Posterior cingulate gyrus (tissue), 11 donors: ENCODE data around the gene DNAJB5.
"Not testable (repeated sequence)": the region's sequence is repeated elsewhere in the genome, so short reads cannot be mapped to it uniquely, and the experiment has no call there.

Experiments used
- DNase-seq, 10 donors: peaks; one replicate each; pipeline versions ENCODE4 v3.0.0 to v3.0.0-alpha.2; 2020 to 2021; ENCODE audit warnings: mixed read lengths in 3 of 10
- intact Hi-C: fragments of 100-400 bp; cut with DNase I; formaldehyde crosslinking; loops from one replicate; pipeline ENCODE4 v1.15.1; 2023

Gene DNAJB5

GRCh38 chr9:34989003-34989945 is at the start of gene DNAJB5:
Gene DNAJB5 (plus strand): TSS chr9:34989745. CDS start chr9:34990631, 886 bp downstream.
- intact Hi-C loops = no loop called here
- DNase-seq = peak; percentile 98 to 100 (median 100)

DNA sequence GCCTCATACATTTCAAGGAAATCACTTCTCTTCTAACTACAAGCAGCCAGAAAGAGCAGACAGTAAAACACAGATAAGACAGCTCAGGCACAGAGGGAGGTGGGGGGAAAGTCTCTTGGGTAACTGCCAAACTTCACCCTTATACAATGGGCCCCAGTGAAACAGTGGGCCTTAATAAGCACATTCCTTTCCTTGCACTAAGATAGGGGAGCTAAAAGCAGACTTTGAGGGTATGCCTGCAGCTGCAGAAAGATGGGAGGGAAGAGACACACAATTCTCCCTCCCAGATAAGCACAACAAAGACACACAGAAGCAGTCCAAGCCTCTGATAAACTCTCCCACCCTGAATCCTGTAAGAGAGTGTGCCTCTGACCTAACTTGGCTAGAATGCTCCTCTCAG is 49.6 kb upstream of the DNAJB5 start:
- intact Hi-C loops, DNase-seq: not testable (repeated sequence)

DNA sequence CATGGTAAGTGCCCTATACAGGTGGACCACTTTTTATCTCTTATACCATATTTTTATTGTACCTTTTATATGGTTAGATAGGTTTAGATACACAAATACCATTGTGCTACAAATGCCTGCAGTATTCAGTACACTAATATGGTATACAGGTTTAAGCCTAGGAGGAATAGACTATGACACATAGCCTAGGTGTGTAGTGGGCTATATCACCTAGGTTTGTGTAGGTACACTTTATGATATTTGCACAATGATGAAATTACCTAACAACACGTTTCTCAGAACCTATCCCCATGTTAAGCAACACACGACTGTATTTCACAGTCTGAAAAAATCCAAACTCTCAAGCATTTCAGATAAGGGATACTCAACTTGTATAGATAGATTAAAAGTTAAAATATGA is 41.1 kb upstream of the DNAJB5 start:
- no peak for DNase-seq
- intact Hi-C loops = no loop called here

DNA sequence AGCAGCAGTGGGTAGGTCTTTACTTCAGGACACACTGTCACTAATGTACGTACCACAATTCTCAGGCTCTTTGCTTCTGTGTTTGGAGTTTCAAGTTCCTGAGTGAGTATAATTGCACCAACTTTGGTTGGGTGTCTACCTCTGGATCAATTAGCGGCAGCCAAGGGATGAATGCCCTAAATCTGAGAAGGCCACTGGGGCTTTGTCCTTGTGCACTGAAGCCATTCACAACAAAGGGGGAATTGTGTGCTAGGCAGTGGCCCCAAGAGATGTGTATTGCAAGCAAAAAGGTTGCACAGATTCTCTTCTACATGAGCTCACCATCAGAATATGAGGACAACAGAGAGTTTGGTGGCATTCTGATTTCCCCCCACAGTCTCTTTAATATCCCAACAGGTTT is 35.3 kb upstream of the DNAJB5 start:
- no peak for DNase-seq
- intact Hi-C loops = no loop called here

GRCh38 chr9:34956066-34956465 is 33.5 kb upstream of the DNAJB5 start:
- DNase-seq, intact Hi-C loops: not testable (repeated sequence)

- DNase-seq = no peak
- intact Hi-C loops = no loop called here
Measured at GRCh38 chr9:34956648-34957047, 32.9 kb upstream of the DNAJB5 start.

DNA sequence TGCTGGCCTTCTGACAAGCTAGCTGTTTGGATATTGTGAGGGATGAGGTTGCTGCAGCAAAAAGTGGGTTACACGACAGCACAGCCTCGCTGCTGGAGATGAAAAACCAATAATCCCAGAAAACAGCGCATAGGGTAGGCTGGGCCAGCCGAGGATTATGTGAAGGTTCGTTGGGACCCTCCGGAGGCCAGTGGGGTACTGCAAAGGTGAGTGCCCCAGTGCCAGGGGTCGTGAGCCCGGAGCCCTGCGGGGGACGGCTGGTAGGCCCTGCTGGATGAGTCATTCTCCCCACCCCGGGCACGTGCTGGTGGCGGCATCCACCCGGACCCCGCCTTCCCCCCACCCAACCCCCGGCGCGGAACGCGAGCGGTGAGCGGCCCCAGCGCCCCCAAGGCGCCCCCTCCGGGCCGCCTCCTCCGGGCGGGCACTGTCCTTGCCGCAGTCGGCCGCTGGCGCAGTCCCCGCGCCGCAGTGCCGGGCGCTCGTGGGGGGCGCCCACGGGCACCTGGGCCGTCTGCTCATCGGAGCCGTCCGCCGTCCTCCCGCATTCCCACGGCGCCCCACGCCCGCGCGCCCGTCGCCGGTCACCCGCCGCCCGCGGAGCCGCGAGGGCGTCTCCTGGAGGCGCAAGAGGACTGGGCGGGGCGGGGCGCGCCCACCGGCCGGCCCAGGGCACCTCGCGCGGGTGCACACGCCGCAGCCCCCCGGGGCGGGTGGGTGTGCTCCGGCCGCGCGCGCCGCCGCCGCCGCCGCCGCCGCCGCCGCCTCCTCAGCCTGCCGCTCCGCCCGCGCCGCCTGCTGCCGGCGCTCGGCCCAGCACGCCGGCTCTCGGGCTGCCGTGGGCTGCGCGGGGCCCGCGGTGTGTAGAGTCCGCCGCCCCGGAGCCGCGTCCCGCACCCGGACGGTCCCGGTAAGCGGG is 31.8 kb upstream of the DNAJB5 start, which contains the start of gene PHF24:
TSS of gene PHF24 (plus strand) at position 794 of the 919 bp plus-strand sequence. CDS start 13,014 bp downstream, outside the sequence.
- DNase-seq = peak in 7 of 10 donors; percentile 19 to 89 (median 41)
- intact Hi-C loops = no loop called here

DNA sequence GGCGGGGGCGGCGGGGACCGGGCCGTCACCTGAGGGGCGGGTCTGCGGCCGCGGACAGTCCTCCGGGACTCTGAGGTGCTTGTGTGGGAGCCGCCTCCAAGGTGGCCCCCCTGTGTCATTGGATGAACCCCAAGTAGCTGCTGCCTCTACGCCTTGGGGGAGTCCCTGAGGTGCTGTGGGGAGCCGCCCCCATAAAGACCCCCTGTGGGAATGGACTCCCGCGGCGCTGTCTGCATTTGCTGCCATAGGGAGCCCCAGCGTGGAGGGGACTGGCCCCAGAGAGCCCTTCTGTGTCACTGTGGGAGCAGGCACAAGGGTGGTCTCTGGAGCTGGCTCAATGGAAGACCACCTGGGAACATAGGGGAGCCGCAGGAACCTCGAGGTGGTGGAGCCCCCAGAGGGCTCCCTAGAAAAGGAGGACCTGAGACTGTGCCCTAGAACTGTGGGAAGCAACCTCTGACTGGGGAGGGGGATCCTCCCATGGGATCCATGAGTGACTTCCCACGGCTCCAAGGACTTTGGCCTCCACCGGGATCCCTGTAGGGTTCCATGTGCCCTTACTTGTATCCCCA is 31.0 kb upstream of the DNAJB5 start:
- intact Hi-C loops = no loop called here
- no peak for DNase-seq

DNA sequence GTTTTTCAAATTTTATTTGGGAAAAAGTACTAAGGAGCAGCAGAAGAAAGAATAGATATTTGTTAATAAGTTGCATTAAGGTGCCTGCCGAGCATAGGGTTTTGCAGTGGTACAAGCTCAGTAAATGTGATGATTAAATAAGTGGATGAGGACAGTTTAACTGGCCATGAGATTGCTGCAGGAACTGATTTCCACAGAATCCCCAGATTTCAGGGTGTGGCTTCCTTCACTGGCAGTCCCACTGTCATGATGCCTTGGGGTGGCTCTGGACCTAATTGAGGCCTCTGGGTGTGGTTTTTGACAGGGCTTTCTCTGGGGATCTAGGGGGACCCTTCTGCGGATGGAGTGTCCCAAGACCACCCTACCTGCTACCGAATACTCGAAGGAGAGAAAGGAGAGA is 30.1 kb upstream of the DNAJB5 start:
- DNase-seq = no peak
- intact Hi-C loops = no loop called here

GRCh38 chr9:34961574-34962490 is 27.7 kb upstream of the DNAJB5 start:
- DNase-seq = no peak
- intact Hi-C loops = no loop called here

GRCh38 chr9:34962546-34962945 is 27.0 kb upstream of the DNAJB5 start:
- no peak for DNase-seq
- intact Hi-C loops = no loop called here

DNA sequence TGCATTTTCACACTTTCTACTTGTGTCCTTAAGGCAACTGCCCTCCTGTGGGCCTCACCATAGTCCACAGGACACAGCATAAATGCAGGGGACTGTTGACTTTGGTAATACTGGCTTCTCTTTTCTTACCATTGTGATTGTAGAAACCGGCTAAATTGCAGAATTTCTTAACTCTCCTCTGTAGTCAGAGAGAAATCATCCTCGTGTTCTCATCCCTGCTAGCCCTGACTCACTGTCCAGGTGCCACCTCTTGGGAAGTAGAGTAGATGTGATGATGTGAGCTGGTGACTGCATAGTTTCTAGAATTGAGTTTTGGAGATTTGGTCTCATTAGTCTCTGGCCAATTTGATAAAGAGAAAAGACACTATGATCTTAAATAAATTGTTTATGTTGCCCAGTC is 26.0 kb upstream of the DNAJB5 start:
- DNase-seq = no peak
- intact Hi-C loops = no loop called here

- DNase-seq = no peak
- intact Hi-C loops = no loop called here
Measured at GRCh38 chr9:34964458-34964857, 25.1 kb upstream of the DNAJB5 start.

DNA sequence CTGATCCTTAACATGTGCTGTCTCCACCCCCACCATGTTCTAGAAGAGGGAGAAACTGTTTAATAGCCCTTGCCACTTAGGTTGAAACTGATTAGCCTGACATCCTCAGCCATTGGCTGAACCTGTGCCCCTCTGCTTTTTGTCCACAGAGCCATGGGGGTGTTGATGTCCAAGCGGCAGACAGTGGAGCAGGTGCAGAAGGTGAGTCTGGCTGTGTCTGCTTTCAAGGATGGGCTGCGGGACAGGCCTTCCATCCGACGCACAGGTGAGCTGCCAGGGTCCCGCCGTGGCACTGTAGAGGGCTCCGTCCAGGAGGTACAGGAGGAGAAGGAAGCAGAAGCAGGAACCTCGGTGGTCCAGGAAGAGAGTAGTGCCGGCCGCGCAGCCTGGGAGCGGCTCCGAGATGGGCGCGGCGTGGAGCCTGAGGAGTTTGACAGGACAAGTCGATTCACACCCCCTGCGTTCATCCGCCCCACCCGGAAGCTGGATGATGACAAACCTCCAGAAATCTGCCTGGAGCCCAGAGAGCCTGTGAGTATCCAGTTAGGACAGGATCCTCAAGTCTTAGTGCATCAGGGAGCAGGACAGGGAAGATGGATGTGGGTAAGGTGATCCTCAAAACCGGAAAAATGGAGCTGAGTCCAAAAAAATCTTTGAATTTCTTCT is 18.3 kb upstream of the DNAJB5 start:
- DNase-seq = no peak
- intact Hi-C loops = no loop called here

GRCh38 chr9:34974664-34975063 is 14.9 kb upstream of the DNAJB5 start:
- no peak for DNase-seq
- intact Hi-C loops = no loop called here

- DNase-seq = no peak
- intact Hi-C loops = no loop called here
Measured at GRCh38 chr9:34976441-34976840, 13.1 kb upstream of the DNAJB5 start.

- intact Hi-C loops = no loop called here
- no peak for DNase-seq
Measured at GRCh38 chr9:34976992-34977391, 12.6 kb upstream of the DNAJB5 start.

DNA sequence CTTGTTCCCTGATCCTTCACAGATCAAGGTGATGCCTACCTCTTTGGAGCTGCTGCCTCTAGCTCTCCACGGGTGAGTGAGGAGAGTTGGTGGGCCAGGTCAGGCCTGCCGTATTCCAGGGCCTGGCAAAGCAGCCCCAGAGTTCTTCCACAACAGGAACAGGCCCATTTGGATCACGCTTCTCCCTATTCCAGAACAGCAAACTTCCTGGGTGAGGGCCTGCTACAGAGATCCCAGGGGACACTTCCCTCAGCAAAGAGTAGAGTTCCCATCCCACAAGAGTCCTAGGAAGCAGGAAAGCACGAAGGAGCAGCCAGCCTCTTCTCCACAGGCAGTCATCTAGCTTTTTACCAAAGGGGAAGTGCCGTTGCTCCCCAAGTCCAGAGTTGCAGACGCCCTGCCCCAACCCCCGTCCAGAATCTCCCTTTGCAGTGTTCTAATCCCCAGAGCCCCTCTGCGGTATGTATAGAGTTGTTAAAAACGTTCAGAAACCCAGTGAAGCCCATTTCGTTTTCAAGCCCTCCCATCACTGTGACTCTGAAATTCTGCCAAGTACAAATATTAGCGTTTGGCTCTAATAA is 9.3 kb upstream of the DNAJB5 start:
- intact Hi-C loops = no loop called here

GRCh38 chr9:34982361-34982760 is 7.2 kb upstream of the DNAJB5 start:
- no peak for DNase-seq
- intact Hi-C loops = no loop called here

More for the DNA sequence above, 9.3 kb upstream of the DNAJB5 start:
- DNase-seq = no peak
